Transverse colon (tissue), 4 donors: Measurements from ENCODE around the gene ENPP5. TPM values are rescaled to one million over a fixed set of nuclear protein-coding genes. Genes with fewer than 3 reads are reported as not detected.

Experiments
- DNase-seq: peaks from one replicate; pipeline ENCODE4 v3.0.0-alpha.2; 2019
- H3K27ac ChIP-seq, 4 donors: fragments of 200-600 bp; sonication (generic); 2 replicates each; pipeline ENCODE4 v1.5.1; 2016 to 2018; ENCODE audit warnings: inconsistent platforms in 4 of 4
- H3K27me3 ChIP-seq: fragments of 200-600 bp; sonication (generic); 2 replicates; pipeline ENCODE4 v1.5.1; 2017; ENCODE audit warnings: inconsistent platforms
- H3K36me3 ChIP-seq, 4 donors: fragments of 200-600 bp; sonication (generic); 2 replicates each; pipeline ENCODE4 v1.5.1; 2017 to 2019; ENCODE audit warnings: inconsistent platforms in 4 of 4
- H3K4me1 ChIP-seq, 4 donors: fragments of 200-600 bp; sonication (generic); 2 replicates each; pipeline ENCODE4 v1.5.1; 2017 to 2020; ENCODE audit warnings: inconsistent platforms in 4 of 4
- H3K4me3 ChIP-seq, 4 donors: fragments of 200-600 bp; sonication (generic); 1 replicate in 1 of 4; 2 replicates in 3 of 4; pipeline versions ENCODE4 v1.5.1 to v1.6.1; 2017 to 2019; ENCODE audit warnings: inconsistent platforms in 4 of 4
- H3K9me3 ChIP-seq, 2 donors: fragments of 200-600 bp; sonication (generic); 2 replicates each; pipeline ENCODE4 v1.5.1; 2017 to 2019; ENCODE audit warnings: inconsistent platforms in 2 of 2
- EP300 ChIP-seq: sonication (generic); formaldehyde crosslinking; IDR thresholded peaks from one replicate; pipeline ENCODE4 v1.6.1; 2017; ENCODE audit warnings: antibody characterized with exemption, low read depth
- POLR2A ChIP-seq: fragments of 450-650 bp; IDR thresholded peaks from one replicate; pipeline ENCODE4 v1.6.1; 2016; ENCODE audit warnings: antibody characterized with exemption, mild to moderate bottlenecking, moderate library complexity
- POLR2AphosphoS5 ChIP-seq, 3 donors: sonication (generic); formaldehyde crosslinking; IDR thresholded peaks; one replicate each; pipeline ENCODE4 v1.6.1; 2016; ENCODE audit warnings: antibody characterized with exemption in 3 of 3
- WGBS, 2 donors: methylation state at CpG; one replicate each; pipeline ENCODE4 v1.1.5; 2018; ENCODE audit warnings: low coverage in 1 of 2; 5-methylcytosine and 5-hydroxymethylcytosine counted together
- in situ Hi-C, 4 donors: fragments of 200-750 bp; cut with MboI; loops; one replicate each; pipeline versions ENCODE4 v1.15.0 to v1.15.1; 2017; ENCODE audit warnings: low sequenced_read_pairs in 3 of 4, low pct_ligation_motif_present in 1 of 4, low pct_unique_long_range_greater_than_20kb in 1 of 4
- intact Hi-C: fragments of 100-400 bp; cut with DNase I; formaldehyde crosslinking; loops from one replicate; pipeline ENCODE4 v1.15.1; 2023; ENCODE audit warnings: low total_unique reads
- total RNA-seq, 4 donors: library from RNA; depleted of rRNA; stranded (reverse); fragments of >200 nt; gene quantifications; one replicate each; pipeline ENCODE4 v1.1.0, GENCODE V29; 2016
- TF ChIP-seq, protein P1 (sequence below), 5 experiments: fragments of 200-600 bp in 3 of 5; fragments of 450-650 bp in 2 of 5; sonication (generic) in 3 of 5; IDR thresholded peaks; 1 replicate in 2 of 5; 2 replicates in 3 of 5; pipeline ENCODE4 v1.5.1; 2016 to 2017; ENCODE audit warnings: antibody characterized with exemption in 5 of 5, inconsistent platforms in 3 of 5, mild to moderate bottlenecking in 2 of 5, moderate library complexity in 1 of 5

Gene ENPP5
- total RNA-seq, 4 donors from 2014 or later = 3.3 to 5.5 TPM; not detected in 2

DNA sequence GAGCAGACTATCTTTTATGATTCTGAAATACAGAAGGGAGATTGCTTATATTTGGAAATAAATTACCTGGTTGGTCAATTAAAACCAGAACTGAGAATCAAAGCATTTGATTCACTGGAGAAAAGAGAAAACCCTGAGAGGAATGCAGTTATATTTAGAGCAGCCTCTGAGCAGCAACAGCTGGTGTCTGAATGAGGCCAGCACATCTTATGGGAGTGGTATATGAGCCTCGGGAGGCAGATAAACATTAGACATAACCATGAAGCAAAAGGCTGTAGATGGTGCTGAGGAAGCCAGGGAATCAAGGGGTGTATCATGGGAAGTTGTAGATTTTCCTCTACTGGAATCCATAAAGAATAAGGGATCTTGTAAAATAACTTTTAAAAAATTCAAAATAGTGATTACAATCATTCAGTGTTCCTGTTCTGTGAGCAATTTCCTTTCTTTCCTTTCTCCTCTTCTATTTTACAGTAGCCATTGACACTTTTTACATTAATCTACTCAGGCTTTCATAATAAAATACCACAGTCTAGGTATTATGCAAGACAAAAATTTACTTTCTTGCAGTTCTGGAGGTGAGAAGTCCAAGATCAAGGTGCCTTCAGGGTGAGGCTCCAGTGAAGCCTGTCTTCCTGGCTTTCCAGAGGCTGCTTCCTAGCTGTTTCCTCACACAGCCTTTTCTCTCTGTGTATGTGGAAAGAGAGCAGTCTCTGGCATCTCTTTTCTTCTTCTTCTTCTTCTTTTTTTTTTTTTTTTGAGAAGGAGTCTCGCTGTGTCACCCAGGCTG lies 32.8 kb upstream of the ENPP5 start:
- 50 to 62% methylated on average over 1 to 2 of the region's 2 CpGs for WGBS, 2 donors
- TF ChIP-seq, protein P1, sequence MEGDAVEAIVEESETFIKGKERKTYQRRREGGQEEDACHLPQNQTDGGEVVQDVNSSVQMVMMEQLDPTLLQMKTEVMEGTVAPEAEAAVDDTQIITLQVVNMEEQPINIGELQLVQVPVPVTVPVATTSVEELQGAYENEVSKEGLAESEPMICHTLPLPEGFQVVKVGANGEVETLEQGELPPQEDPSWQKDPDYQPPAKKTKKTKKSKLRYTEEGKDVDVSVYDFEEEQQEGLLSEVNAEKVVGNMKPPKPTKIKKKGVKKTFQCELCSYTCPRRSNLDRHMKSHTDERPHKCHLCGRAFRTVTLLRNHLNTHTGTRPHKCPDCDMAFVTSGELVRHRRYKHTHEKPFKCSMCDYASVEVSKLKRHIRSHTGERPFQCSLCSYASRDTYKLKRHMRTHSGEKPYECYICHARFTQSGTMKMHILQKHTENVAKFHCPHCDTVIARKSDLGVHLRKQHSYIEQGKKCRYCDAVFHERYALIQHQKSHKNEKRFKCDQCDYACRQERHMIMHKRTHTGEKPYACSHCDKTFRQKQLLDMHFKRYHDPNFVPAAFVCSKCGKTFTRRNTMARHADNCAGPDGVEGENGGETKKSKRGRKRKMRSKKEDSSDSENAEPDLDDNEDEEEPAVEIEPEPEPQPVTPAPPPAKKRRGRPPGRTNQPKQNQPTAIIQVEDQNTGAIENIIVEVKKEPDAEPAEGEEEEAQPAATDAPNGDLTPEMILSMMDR (IDR thresholded peaks at IDR 0.05) = no peak
- TF ChIP-seq EP300 = no peak
- TF ChIP-seq POLR2AphosphoS5 (IDR thresholded peaks at IDR 0.05) = no peak
- TF ChIP-seq POLR2A = no peak
- H3K27ac ChIP-seq = no peak overlapping the region
- H3K36me3 ChIP-seq = no peaks in the 10 kb centered on the region
- no peaks in the 10 kb centered on the region for H3K27me3 ChIP-seq
- no peaks in the 10 kb centered on the region for H3K9me3 ChIP-seq
- DNase-seq = no peak
- intact Hi-C loops (no loop called here), in situ Hi-C loops (loop anchor here in 3 of 4 donors (25.0 kb wide), 3 partner anchors 116 to 434 kb away; no protein-coding TSS in a partner anchor)
- no peak overlapping the region for H3K4me3 ChIP-seq
- no peaks in the 10 kb centered on the region for H3K4me1 ChIP-seq

DNA sequence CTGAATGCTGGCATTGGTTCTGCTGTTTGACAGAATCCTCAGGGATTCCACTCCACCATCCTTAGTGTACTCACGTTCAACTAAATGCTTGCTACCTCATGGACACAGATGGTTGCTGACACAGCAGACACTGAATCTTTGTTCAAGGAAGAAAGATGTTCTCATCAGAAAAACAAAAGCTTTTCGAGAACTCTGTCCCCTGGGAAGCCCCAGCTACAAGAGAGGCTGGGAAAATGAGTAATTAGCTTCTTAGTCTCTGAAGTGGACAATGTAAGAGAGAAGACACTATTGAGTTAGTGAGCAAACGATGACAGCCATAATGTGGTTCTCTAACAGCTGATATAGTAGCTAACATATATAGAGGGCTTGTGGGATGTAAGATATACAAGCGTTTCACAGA lies 30.9 kb upstream of the ENPP5 start:
- no peak for DNase-seq
- in situ Hi-C loops = loop anchor here in 3 of 4 donors (25.0 kb wide), 3 partner anchors 114 to 436 kb away; no protein-coding TSS in a partner anchor
- Histone ChIP-seq H3K27me3 (no peaks in the 10 kb centered on the region), H3K27ac (no peak overlapping the region), H3K9me3 (no peaks in the 10 kb centered on the region), H3K4me3 (no peak overlapping the region), H3K36me3 (no peaks in the 10 kb centered on the region), H3K4me1 (no peaks in the 10 kb centered on the region)
- intact Hi-C loops = no loop called here
- WGBS, 2 donors = 82 to 88% methylated on average over 4 of the region's 4 CpGs
- TF ChIP-seq POLR2AphosphoS5 (IDR thresholded peaks at IDR 0.05) = no peak
- TF ChIP-seq POLR2A = no peak
- TF ChIP-seq, protein P1 (IDR thresholded peaks at IDR 0.05) = no peak
- TF ChIP-seq EP300 = no peak

DNA sequence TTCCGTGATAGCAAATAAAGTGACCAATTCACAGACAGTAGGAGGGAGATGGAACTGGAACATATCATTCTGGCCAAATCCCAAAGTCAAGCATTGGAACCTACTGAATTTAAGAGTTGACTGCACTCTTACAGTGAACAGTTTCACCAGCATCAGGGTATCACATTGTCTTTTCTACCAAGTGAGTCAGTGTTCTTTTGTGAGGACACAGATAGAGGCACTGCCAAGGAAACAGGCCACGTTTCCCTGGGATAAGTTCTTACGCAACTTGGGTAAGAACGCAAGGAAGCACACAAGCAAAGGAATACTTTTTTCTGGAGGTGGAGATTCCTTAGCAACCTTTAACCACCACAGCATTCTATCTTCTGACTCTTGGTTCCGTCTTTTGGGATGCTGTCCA lies 28.6 kb upstream of the ENPP5 start:
- no peaks in the 10 kb centered on the region for H3K27me3 ChIP-seq
- no peaks in the 10 kb centered on the region for H3K9me3 ChIP-seq
- in situ Hi-C loops (no loop called here), intact Hi-C loops (no loop called here)
- no peaks in the 10 kb centered on the region for H3K36me3 ChIP-seq
- DNase-seq = no peak
- no peak overlapping the region for H3K27ac ChIP-seq
- no peaks in the 10 kb centered on the region for H3K4me1 ChIP-seq
- no peak overlapping the region for H3K4me3 ChIP-seq
- 78 to 85% methylated on average over 5 of the region's 5 CpGs for WGBS, 2 donors
- TF ChIP-seq, protein P1 (IDR thresholded peaks at IDR 0.05) = no peak
- TF ChIP-seq POLR2A = no peak
- TF ChIP-seq EP300 = no peak
- no peak for TF ChIP-seq POLR2AphosphoS5 (IDR thresholded peaks at IDR 0.05)

DNA sequence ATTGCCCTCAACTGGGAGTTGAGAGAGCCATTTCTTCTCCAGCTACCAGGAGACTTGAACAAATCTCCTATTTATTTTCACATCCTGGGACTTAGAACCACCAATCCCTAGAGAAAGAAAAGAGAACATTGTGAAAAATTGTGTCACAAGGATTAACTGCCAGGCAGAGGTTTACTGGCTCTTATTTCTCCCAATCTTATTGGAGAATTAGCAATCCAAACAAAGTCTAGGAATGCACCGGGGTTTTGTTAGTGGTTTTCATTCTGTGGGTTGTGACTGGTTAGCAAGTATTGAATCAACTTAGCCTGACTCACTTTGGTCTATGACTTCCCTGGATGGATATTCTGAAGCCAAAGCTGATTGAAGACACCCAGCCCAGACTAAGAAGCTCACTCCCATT lies 21.2 kb upstream of the ENPP5 start:
- 73 to 90% methylated on average over 1 of the region's 1 CpG for WGBS, 2 donors
- H3K4me3 ChIP-seq = no peak overlapping the region
- no peaks in the 10 kb centered on the region for H3K9me3 ChIP-seq
- intact Hi-C loops (no loop called here), in situ Hi-C loops (no loop called here)
- H3K27ac ChIP-seq = no peak overlapping the region
- no peak for DNase-seq
- H3K36me3 ChIP-seq = no peaks in the 10 kb centered on the region
- H3K27me3 ChIP-seq = no peaks in the 10 kb centered on the region
- TF ChIP-seq POLR2AphosphoS5 (IDR thresholded peaks at IDR 0.05) = no peak
- TF ChIP-seq POLR2A = no peak
- TF ChIP-seq, protein P1 (IDR thresholded peaks at IDR 0.05) = no peak
- no peak for TF ChIP-seq EP300
- H3K4me1 ChIP-seq = peaks cover 0 to under 1% (median 0%) of the 10 kb centered on the region in 4 donors
